ENCODE results near the gene NPM3. TPM values are rescaled to one million over a fixed set of nuclear protein-coding genes. Genes with fewer than 3 reads are reported as not detected.

Gene NPM3
- total RNA-seq, 2 donors from 2014 or later, result 94.5 to 113 TPM

GRCh38 chr10:101767966-101768790, 15.1 kb downstream of the NPM3 start:
- Mint-ChIP-seq H3K27me3 (ENCODE audit: low read depth) (peaks cover 53% of the 10 kb centered on the region), H3K27ac (no peak overlapping the region), H3K4me1 (ENCODE audit: low read depth) (no peaks in the 10 kb centered on the region), H3K36me3 (ENCODE audit: insufficient read depth in 2 of 2) (no peaks in the 10 kb centered on the region), H3K9me3 (no peaks in the 10 kb centered on the region), H3K4me3 (no peak overlapping the region)
- DNase-seq, result no peak
- no peak for ATAC-seq (replicated peaks in 1 of 2)

- no peak overlapping the region for H3K4me3 Mint-ChIP-seq
- ATAC-seq (replicated peaks in 1 of 2) (no peak), DNase-seq (no peak)
- no peaks in the 10 kb centered on the region for H3K9me3 Mint-ChIP-seq
- no peaks in the 10 kb centered on the region for H3K36me3 Mint-ChIP-seq (ENCODE audit: insufficient read depth in 2 of 2)
- H3K27me3 Mint-ChIP-seq (ENCODE audit: low read depth), result peaks cover 47% of the 10 kb centered on the region
- H3K27ac Mint-ChIP-seq, result no peak overlapping the region
- no peaks in the 10 kb centered on the region for H3K4me1 Mint-ChIP-seq (ENCODE audit: low read depth)
These were observed 15.7 kb downstream of the NPM3 start for GRCh38 chr10:101767600-101767945.

GRCh38 chr10:101766753-101767599, 16.3 kb downstream of the NPM3 start:
- no peaks in the 10 kb centered on the region for H3K9me3 Mint-ChIP-seq
- no peak overlapping the region for H3K4me3 Mint-ChIP-seq
- DNase-seq, result no peak
- H3K27ac Mint-ChIP-seq, result no peak overlapping the region
- ATAC-seq (replicated peaks in 1 of 2), result no peak
- H3K4me1 Mint-ChIP-seq (ENCODE audit: low read depth), result no peaks in the 10 kb centered on the region
- H3K27me3 Mint-ChIP-seq (ENCODE audit: low read depth), result peaks cover 41% of the 10 kb centered on the region
- H3K36me3 Mint-ChIP-seq (ENCODE audit: insufficient read depth in 2 of 2), result no peaks in the 10 kb centered on the region

GRCh38 chr10:101766306-101766705, 16.9 kb downstream of the NPM3 start:
- Mint-ChIP-seq H3K4me3 (no peak overlapping the region), H3K27ac (no peak overlapping the region)

GRCh38 chr10:101763141-101763846, 20.0 kb downstream of the NPM3 start:
- no peak for ATAC-seq (replicated peaks in 1 of 2)
- H3K9me3 Mint-ChIP-seq, result no peaks in the 10 kb centered on the region
- H3K27ac Mint-ChIP-seq, result no peak overlapping the region
- H3K4me1 Mint-ChIP-seq (ENCODE audit: low read depth), result no peaks in the 10 kb centered on the region
- H3K36me3 Mint-ChIP-seq (ENCODE audit: insufficient read depth in 2 of 2), result no peaks in the 10 kb centered on the region
- H3K27me3 Mint-ChIP-seq (ENCODE audit: low read depth), result peaks cover 29% of the 10 kb centered on the region
- H3K4me3 Mint-ChIP-seq, result no peak overlapping the region
- no peak for DNase-seq

More at GRCh38 chr10:101766306-101766705, 16.9 kb downstream of the NPM3 start:
- DNase-seq, result no peak
- H3K27me3 Mint-ChIP-seq (ENCODE audit: low read depth), result peaks cover 36% of the 10 kb centered on the region
- H3K36me3 Mint-ChIP-seq (ENCODE audit: insufficient read depth in 2 of 2), result no peaks in the 10 kb centered on the region
- no peak for ATAC-seq (replicated peaks in 1 of 2)
- no peaks in the 10 kb centered on the region for H3K9me3 Mint-ChIP-seq
- no peaks in the 10 kb centered on the region for H3K4me1 Mint-ChIP-seq (ENCODE audit: low read depth)

- H3K4me1 Mint-ChIP-seq (ENCODE audit: low read depth), result no peaks in the 10 kb centered on the region
- no peaks in the 10 kb centered on the region for H3K9me3 Mint-ChIP-seq
- ATAC-seq (replicated peaks in 1 of 2) (no peak), DNase-seq (no peak)
- no peak overlapping the region for H3K4me3 Mint-ChIP-seq
- peaks cover 29% of the 10 kb centered on the region for H3K27me3 Mint-ChIP-seq (ENCODE audit: low read depth)
- no peak overlapping the region for H3K27ac Mint-ChIP-seq
- H3K36me3 Mint-ChIP-seq (ENCODE audit: insufficient read depth in 2 of 2), result no peaks in the 10 kb centered on the region
These were observed 20.5 kb downstream of the NPM3 start for GRCh38 chr10:101762736-101763135.

- ATAC-seq (replicated peaks in 1 of 2), result no peak
- Mint-ChIP-seq H3K9me3 (no peaks in the 10 kb centered on the region), H3K27ac (no peak overlapping the region), H3K27me3 (ENCODE audit: low read depth) (peaks cover 30% of the 10 kb centered on the region), H3K36me3 (ENCODE audit: insufficient read depth in 2 of 2) (no peaks in the 10 kb centered on the region), H3K4me3 (no peak overlapping the region), H3K4me1 (ENCODE audit: low read depth) (no peaks in the 10 kb centered on the region)
- DNase-seq, result no peak
These were observed 22.0 kb downstream of the NPM3 start for GRCh38 chr10:101761226-101761625.

- H3K9me3 Mint-ChIP-seq, result no peaks in the 10 kb centered on the region
- H3K4me3 Mint-ChIP-seq, result no peak overlapping the region
- H3K27me3 Mint-ChIP-seq (ENCODE audit: low read depth), result peaks cover 28% of the 10 kb centered on the region
- no peak for ATAC-seq (replicated peaks in 1 of 2)
- no peak for DNase-seq
- no peak overlapping the region for H3K27ac Mint-ChIP-seq
- no peaks in the 10 kb centered on the region for H3K36me3 Mint-ChIP-seq (ENCODE audit: insufficient read depth in 2 of 2)
- H3K4me1 Mint-ChIP-seq (ENCODE audit: low read depth), result no peaks in the 10 kb centered on the region
These were observed 22.7 kb downstream of the NPM3 start for GRCh38 chr10:101760510-101760909.

- Mint-ChIP-seq H3K36me3 (ENCODE audit: insufficient read depth in 2 of 2) (no peaks in the 10 kb centered on the region), H3K9me3 (no peaks in the 10 kb centered on the region), H3K4me3 (no peak overlapping the region), H3K27ac (no peak overlapping the region), H3K27me3 (ENCODE audit: low read depth) (peaks cover 18% of the 10 kb centered on the region), H3K4me1 (ENCODE audit: low read depth) (no peaks in the 10 kb centered on the region)
- no peak for DNase-seq
- ATAC-seq (replicated peaks in 1 of 2), result no peak
These were observed 23.7 kb downstream of the NPM3 start for GRCh38 chr10:101759309-101760247.

GRCh38 chr10:101758858-101759257, 24.4 kb downstream of the NPM3 start:
- no peaks in the 10 kb centered on the region for H3K4me1 Mint-ChIP-seq (ENCODE audit: low read depth)
- no peak overlapping the region for H3K4me3 Mint-ChIP-seq

GRCh38 chr10:101752241-101752640, 31.0 kb downstream of the NPM3 start:
- Mint-ChIP-seq H3K36me3 (ENCODE audit: insufficient read depth in 2 of 2) (no peaks in the 10 kb centered on the region), H3K4me3 (no peak overlapping the region), H3K27me3 (ENCODE audit: low read depth) (peaks cover 28% of the 10 kb centered on the region), H3K9me3 (no peaks in the 10 kb centered on the region), H3K4me1 (ENCODE audit: low read depth) (no peaks in the 10 kb centered on the region), H3K27ac (no peak overlapping the region)
- ATAC-seq (replicated peaks in 1 of 2) (no peak), DNase-seq (no peak)

More at GRCh38 chr10:101758858-101759257, 24.4 kb downstream of the NPM3 start:
- ATAC-seq (replicated peaks in 1 of 2) (no peak), DNase-seq (no peak)
- Mint-ChIP-seq H3K36me3 (ENCODE audit: insufficient read depth in 2 of 2) (no peaks in the 10 kb centered on the region), H3K27ac (no peak overlapping the region), H3K9me3 (no peaks in the 10 kb centered on the region), H3K27me3 (ENCODE audit: low read depth) (peaks cover 18% of the 10 kb centered on the region)
